GM20431 (cell line): Measurements from ENCODE around the gene RFX7.

Source experiments
- in situ Hi-C: fragments of 300-500 bp; cut with MseI, MboI; formaldehyde crosslinking; loops from one replicate; pipeline ENCODE4 v1.15.0; 2020; ENCODE audit warnings: low sequenced_read_pairs; ENCODE audit not compliant: unreplicated experiment

RFX7 gene

GRCh38 chr15:56056626-56057025 lies 187.1 kb downstream of the RFX7 start:
- in situ Hi-C loops = no loop called here

GRCh38 chr15:56053046-56053400 lies 190.7 kb downstream of the RFX7 start:
- in situ Hi-C loops = no loop called here

- in situ Hi-C loops = no loop called here
These were observed 191.2 kb downstream of the RFX7 start for GRCh38 chr15:56052395-56053045.

GRCh38 chr15:56051676-56052075 lies 192.0 kb downstream of the RFX7 start:
- in situ Hi-C loops = no loop called here

- in situ Hi-C loops = no loop called here
These were observed 194.1 kb downstream of the RFX7 start for GRCh38 chr15:56049577-56049976.

- in situ Hi-C loops = no loop called here
These were observed 196.3 kb downstream of the RFX7 start for GRCh38 chr15:56047354-56047753.

GRCh38 chr15:56045068-56045748 lies 198.5 kb downstream of the RFX7 start:
- in situ Hi-C loops = no loop called here

GRCh38 chr15:56042982-56043980 lies 200.4 kb downstream of the RFX7 start:
- in situ Hi-C loops = no loop called here

- in situ Hi-C loops = no loop called here
These were observed 201.2 kb downstream of the RFX7 start for GRCh38 chr15:56042498-56042897.

- in situ Hi-C loops = no loop called here
These were observed 201.6 kb downstream of the RFX7 start for GRCh38 chr15:56042031-56042430.

GRCh38 chr15:56040081-56041035 lies 203.3 kb downstream of the RFX7 start:
- in situ Hi-C loops = no loop called here

GRCh38 chr15:56038707-56039106 lies 205.0 kb downstream of the RFX7 start:
- in situ Hi-C loops = no loop called here

GRCh38 chr15:56038015-56038414 lies 205.7 kb downstream of the RFX7 start:
- in situ Hi-C loops = no loop called here
